Testis (tissue), 2 donors: ENCODE data around the gene KLHL26.

Experiments used
- CTCF ChIP-seq, 3 experiments: fragments of 450-650 bp in 2 of 3; fragments of 200-600 bp in 1 of 3; sonication (generic) in 1 of 3; IDR thresholded peaks; one replicate each; pipeline ENCODE4 v1.5.1; 2016 to 2019; ENCODE audit warnings: antibody characterized with exemption in 3 of 3, mild to moderate bottlenecking in 2 of 3, moderate library complexity in 1 of 3
- POLR2A ChIP-seq: fragments of 450-650 bp; IDR thresholded peaks from one replicate; pipeline ENCODE4 v1.6.1; 2017; ENCODE audit warnings: antibody characterized with exemption, mild to moderate bottlenecking, moderate library complexity

- TF ChIP-seq CTCF (IDR thresholded peaks at IDR 0.05) (no peak), POLR2A (no peak)
Measured at GRCh38 chr19:18710186-18710585, 73.4 kb downstream of the KLHL26 start.
